ENCODE measurements around the gene HOXC12. TPM values are rescaled to one million over a fixed set of nuclear protein-coding genes. Genes with fewer than 3 reads are reported as not detected.

The HOXC12 gene
- total and polyA plus RNA-seq, 2 donors (not counting 1 experiment from before 2014, with no cell fraction given): not detected

GRCh38 chr12:53997204-53998109 is 42.8 kb downstream of the HOXC12 start:
- intact Hi-C loops (cut with micrococcal nuclease): loop anchor here (5.0 kb wide), 2 partner anchors 35 to 45 kb away; partner anchors contain the start of genes HOXC12 and HOXC5
- no peak overlapping the region for H3K27ac ChIP-seq (ENCODE audit: low read length in 2 of 2)
- peak overlapping the region; percentile 96 for H3K4me2 ChIP-seq (replicated peaks; ENCODE audit: low read depth, low read length, poor library complexity, severe bottlenecking)
- peak overlapping the region; percentile 89 for H3K4me3 Mint-ChIP-seq
- H3K27ac Mint-ChIP-seq: no peak overlapping the region
- no peaks in the 10 kb centered on the region for H4K20me1 ChIP-seq (ENCODE audit: control insufficient read depth, insufficient read depth, low read length, poor library complexity, severe bottlenecking)
- no peak overlapping the region for H3K9ac ChIP-seq (ENCODE audit: low read length)
- no peaks in the 10 kb centered on the region for H3K36me3 ChIP-seq (replicated peaks in 1 of 2; ENCODE audit: control extremely low read depth in 1 of 2, control insufficient read depth in 1 of 2, extremely low read depth in 1 of 2, insufficient read depth in 2 of 2, low read length in 1 of 2)
- no peak overlapping the region for H2AFZ ChIP-seq (ENCODE audit: insufficient read depth, low read depth, low read length, poor library complexity, severe bottlenecking)
- H3K27me3 ChIP-seq (replicated peaks in 1 of 4; ENCODE audit: control extremely low read depth in 1 of 4, control insufficient read depth in 3 of 4, insufficient read depth in 4 of 4, low read length in 3 of 4): peaks cover 0 to 98% (median 85%) of the 10 kb centered on the region in 4 experiments
- DNase-seq (no peak), ATAC-seq (ENCODE audit: low read depth) (no peak)
- no peak overlapping the region for H3K4me3 ChIP-seq (ENCODE audit: control extremely low read depth in 1 of 5, extremely low read depth in 1 of 5, insufficient read depth in 1 of 5, low read depth in 2 of 5, low read length in 4 of 5)
- H3K79me2 ChIP-seq (ENCODE audit: control insufficient read depth, insufficient read depth, low read length): no peaks in the 10 kb centered on the region
- POLR2A ChIA-PET: interaction anchor here (0.6 kb wide), 2 partner anchors 327 to 595 kb away, joined by 3 read pairs; partner anchors contain the start of gene COPZ1
- peaks cover 33% of the 10 kb centered on the region for H3K4me1 Mint-ChIP-seq
- H3K4me1 ChIP-seq (ENCODE audit: control insufficient read depth in 2 of 2, insufficient read depth in 2 of 2, low read length in 2 of 2): peaks cover 37 to 70% of the 10 kb centered on the region in 2 donors
- H3K27me3 Mint-ChIP-seq: peaks cover 85% of the 10 kb centered on the region
- TF ChIP-seq EZH2 (IDR thresholded peaks at IDR 0.05; ENCODE audit: borderline replicate concordance, insufficient read depth, low read depth, low read length, poor library complexity, severe bottlenecking) (peak; percentile 94), CTCF (IDR thresholded peaks at IDR 0.05) (no peak)
- WGBS (ENCODE audit: insufficient coverage): 10% methylated on average over 30 of the region's 35 CpGs
- H3K9me3 ChIP-seq (ENCODE audit: control extremely low read depth in 1 of 3, control insufficient read depth in 2 of 3, insufficient read depth in 1 of 3, low read length in 2 of 3): peaks cover 0 to 71% (median 0%) of the 10 kb centered on the region in 3 donors
- H3K9me3 Mint-ChIP-seq (ENCODE audit: insufficient read depth): no peaks in the 10 kb centered on the region
- CTCF ChIA-PET: interaction anchor here (0.7 to 5.0 kb wide), 4 partner anchors 8 to 210 kb away, joined by 3 to 17 read pairs (median 5); no protein-coding TSS in a partner anchor
